IPS DF 6.9 (cell line): Measurements from ENCODE around the gene SYNGR2.

ENCODE experiments used
- DNase-seq: peaks from one replicate; pipeline ENCODE4 v3.0.0-alpha.2; 2013; ENCODE audit warnings: low read depth, low spot score
- H3K27ac ChIP-seq: one replicate; pipeline ENCODE4 v1.5.1; 2013; ENCODE audit warnings: low read length, control low read depth
- H3K27me3 ChIP-seq: 2 replicates; pipeline ENCODE4 v1.6.1; 2013; ENCODE audit warnings: mild to moderate bottlenecking, low read length; ENCODE audit not compliant: control insufficient read depth, insufficient read depth
- H3K36me3 ChIP-seq: 2 replicates; pipeline ENCODE4 v1.6.1; 2013; ENCODE audit warnings: low read length; ENCODE audit not compliant: control insufficient read depth, insufficient read depth
- H3K4me1 ChIP-seq: 2 replicates; pipeline ENCODE4 v1.6.1; 2013; ENCODE audit warnings: low read length; ENCODE audit not compliant: control insufficient read depth, insufficient read depth
- H3K4me3 ChIP-seq: 2 replicates; pipeline ENCODE4 v1.5.1; 2013; ENCODE audit warnings: mild to moderate bottlenecking, low read length
- H3K9me3 ChIP-seq: 2 replicates; pipeline ENCODE4 v1.6.1; 2013; ENCODE audit warnings: low read length, inconsistent platforms; ENCODE audit not compliant: control insufficient read depth, insufficient read depth
- WGBS: extraction: QIAGEN DNeasy Blood & Tissue Kit; methylation state at CpG from one replicate; pipeline ENCODE4 v1.1.7; 2013; ENCODE audit warnings: mixed read lengths, missing lambda C conversion rate; ENCODE audit not compliant: insufficient read length, insufficient coverage; 5-methylcytosine and 5-hydroxymethylcytosine counted together

Gene SYNGR2

GRCh38 chr17:78208486-78208885, 40.1 kb downstream of the SYNGR2 start:
- Histone ChIP-seq H3K9me3 (no peaks in the 10 kb centered on the region), H3K27me3 (no peaks in the 10 kb centered on the region), H3K4me3 (no peak overlapping the region), H3K4me1 (no peaks in the 10 kb centered on the region), H3K27ac (no peak overlapping the region), H3K36me3 (peaks cover 3% of the 10 kb centered on the region)
- no CpG with 5 or more reads among the region's 3 CpGs for WGBS
- DNase-seq: no peak

GRCh38 chr17:78210111-78210510, 41.7 kb downstream of the SYNGR2 start:
- no peak for DNase-seq
- Histone ChIP-seq H3K36me3 (no peaks in the 10 kb centered on the region; the same call in 1 of the 2 replicates), H3K27ac (no peak overlapping the region), H3K27me3 (no peaks in the 10 kb centered on the region), H3K9me3 (no peaks in the 10 kb centered on the region), H3K4me3 (no peak overlapping the region), H3K4me1 (no peaks in the 10 kb centered on the region)
- no CpG with 5 or more reads among the region's 10 CpGs for WGBS

GRCh38 chr17:78211032-78211431, 42.7 kb downstream of the SYNGR2 start:
- H3K27me3 ChIP-seq: no peaks in the 10 kb centered on the region
- no peaks in the 10 kb centered on the region for H3K36me3 ChIP-seq
- H3K9me3 ChIP-seq: no peaks in the 10 kb centered on the region
- no peaks in the 10 kb centered on the region for H3K4me1 ChIP-seq
- H3K27ac ChIP-seq: no peak overlapping the region
- no peak for DNase-seq
- H3K4me3 ChIP-seq: no peak overlapping the region
- WGBS: no CpG with 5 or more reads among the region's 11 CpGs

GRCh38 chr17:78214016-78214705, 45.8 kb downstream of the SYNGR2 start, which contains the start of gene BIRC5:
BIRC5 (plus strand) TSS chr17:78214253; CDS start chr17:78214317, 64 bp downstream.
- Histone ChIP-seq H3K36me3 (peaks cover 3% of the 10 kb centered on the region; the same call in 1 of the 2 replicates), H3K4me3 (peak within 1 kb of the TSS; percentile 85), H3K9me3 (no peaks in the 10 kb centered on the region), H3K27ac (no peak within 1 kb of the TSS), H3K4me1 (no peaks in the 10 kb centered on the region), H3K27me3 (no peaks in the 10 kb centered on the region)
- peak; percentile 41 for DNase-seq
- WGBS: no CpG with 5 or more reads among the region's 60 CpGs

GRCh38 chr17:78214706-78215061, 46.3 kb downstream of the SYNGR2 start:
- no peaks in the 10 kb centered on the region for H3K4me1 ChIP-seq
- H3K27ac ChIP-seq: no peak overlapping the region
- no peak for DNase-seq
- peaks cover 3% of the 10 kb centered on the region; the same call in 1 of the 2 replicates for H3K36me3 ChIP-seq
- H3K4me3 ChIP-seq: peak overlapping the region; percentile 85
- no peaks in the 10 kb centered on the region for H3K9me3 ChIP-seq
- no CpG with 5 or more reads among the region's 5 CpGs for WGBS
- H3K27me3 ChIP-seq: no peaks in the 10 kb centered on the region

- Histone ChIP-seq H3K4me1 (no peaks in the 10 kb centered on the region), H3K9me3 (no peaks in the 10 kb centered on the region), H3K4me3 (no peak overlapping the region), H3K36me3 (peaks cover 19% of the 10 kb centered on the region), H3K27ac (no peak overlapping the region), H3K27me3 (no peaks in the 10 kb centered on the region)
- WGBS: no CpG with 5 or more reads among the region's 11 CpGs
- DNase-seq: no peak
These were observed 51.2 kb downstream of the SYNGR2 start for GRCh38 chr17:78219396-78220150.
